Thyroid gland (tissue), 4 donors: Measurements from ENCODE around the gene AGBL3. TPM values are rescaled to one million over a fixed set of nuclear protein-coding genes. Genes with fewer than 3 reads are reported as not detected.

ENCODE experiments used
- DNase-seq, 2 donors: peaks; one replicate each; pipeline ENCODE4 v3.0.0-alpha.2; 2019
- H3K27ac ChIP-seq, 3 donors: fragments of 200-600 bp; sonication (generic); 1 replicate in 2 of 3; 2 replicates in 1 of 3; pipeline ENCODE4 v1.5.1; 2016 to 2019; ENCODE audit warnings: mild to moderate bottlenecking in 1 of 3, moderate library complexity in 1 of 3
- H3K27me3 ChIP-seq: fragments of 200-600 bp; sonication (generic); one replicate; pipeline ENCODE4 v1.5.1; 2019
- H3K36me3 ChIP-seq, 2 donors: fragments of 200-600 bp; sonication (generic); one replicate each; pipeline ENCODE4 v1.5.1; 2016 to 2019
- H3K4me1 ChIP-seq, 2 donors: fragments of 200-600 bp; sonication (generic); one replicate each; pipeline ENCODE4 v1.5.1; 2017 to 2019
- H3K4me3 ChIP-seq, 3 donors: fragments of 200-600 bp; sonication (generic); replicated peaks in 1 of 3; 1 replicate in 2 of 3; 2 replicates in 1 of 3; pipeline ENCODE4 v1.5.1; 2016; ENCODE audit warnings: mild to moderate bottlenecking in 1 of 3
- H3K9me3 ChIP-seq: fragments of 200-600 bp; sonication (generic); one replicate; pipeline ENCODE4 v1.5.1; 2017
- POLR2A ChIP-seq, 2 donors: fragments of 450-650 bp; IDR thresholded peaks; one replicate each; pipeline ENCODE4 v1.6.1; 2017; ENCODE audit warnings: antibody characterized with exemption in 2 of 2, mild to moderate bottlenecking in 2 of 2, moderate library complexity in 1 of 2
- WGBS, 2 donors: methylation state at CpG; one replicate each; pipeline ENCODE4 v1.1.5; 2017; 5-methylcytosine and 5-hydroxymethylcytosine counted together
- intact Hi-C: fragments of 100-400 bp; cut with DNase I; formaldehyde crosslinking; loops from one replicate; pipeline ENCODE4 v1.15.1; 2023
- total RNA-seq, 4 donors: library from RNA; depleted of rRNA; stranded (reverse); fragments of >200 nt; gene quantifications; one replicate each; pipeline ENCODE4 v1.2.3, GENCODE V29; 2016
- TF ChIP-seq, protein P1 (sequence below), 6 experiments: fragments of 200-600 bp in 3 of 6; fragments of 450-650 bp in 3 of 6; sonication (generic) in 3 of 6; IDR thresholded peaks; one replicate each; pipeline ENCODE4 v1.5.1; 2016 to 2019; ENCODE audit warnings: antibody characterized with exemption in 6 of 6, mild to moderate bottlenecking in 2 of 6, inconsistent platforms in 1 of 6, moderate library complexity in 1 of 6

Gene AGBL3
- 1 to 10 TPM; 3.6 to 5.0 (median 4.1) TPM for total RNA-seq

DNA sequence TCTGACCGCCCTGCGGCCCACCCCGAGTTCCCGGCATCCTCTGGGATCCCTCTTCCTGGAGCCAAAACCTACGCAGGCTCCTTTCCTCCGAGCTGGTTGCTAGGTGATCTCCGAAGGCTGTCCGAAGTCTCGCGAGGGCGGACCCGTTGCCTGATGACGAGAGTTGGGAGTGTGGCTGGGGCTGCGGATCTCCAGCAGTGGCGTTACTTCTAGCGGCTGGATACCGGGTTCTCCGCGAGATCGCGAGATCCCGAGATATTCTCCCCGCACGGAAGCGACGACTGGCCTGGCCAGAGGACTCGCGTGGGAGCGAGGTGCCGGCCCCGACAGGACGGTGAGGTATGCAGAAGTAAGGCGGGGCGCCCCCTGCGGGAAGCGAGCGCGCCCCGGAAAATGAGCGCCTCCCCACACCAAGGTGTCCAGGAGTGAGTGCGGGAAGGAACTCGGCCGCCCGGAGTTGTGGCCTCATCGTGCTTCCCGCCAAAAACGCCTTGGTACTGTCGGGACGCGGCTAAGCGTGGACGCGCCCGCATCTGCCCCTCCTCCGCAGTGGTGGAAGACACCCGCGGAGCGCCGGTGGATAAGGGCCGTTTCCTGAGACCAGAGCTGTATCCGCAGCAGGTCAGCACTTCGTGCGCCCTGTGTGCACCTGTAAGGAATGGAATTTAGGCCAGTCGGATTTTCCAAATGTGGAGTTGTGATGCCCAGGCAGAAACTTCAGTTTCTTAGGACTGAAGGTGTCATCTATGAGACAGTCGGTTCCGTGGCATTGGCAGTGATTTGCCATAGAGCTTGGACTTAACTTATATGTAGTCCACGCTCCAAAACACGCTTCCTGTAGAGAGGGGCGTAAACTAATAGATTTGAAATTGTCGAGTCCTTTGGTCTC lies at the start of gene AGBL3:
TSS of gene AGBL3 (plus strand) at position 146 of the 889 bp plus-strand sequence. CDS start 1,426 bp downstream, outside the sequence.
- intact Hi-C loops: loop anchor here (5.0 kb wide), 1 partner anchor 186 kb away; the partner anchor contains the start of gene CYREN
- Histone ChIP-seq H3K36me3 (no peaks in the 10 kb centered on the region), H3K27ac (peak within 1 kb of the TSS; percentile 45 to 89 (median 86)), H3K4me3 (peak within 1 kb of the TSS; percentile 12 to 66 (median 58)), H3K27me3 (no peaks in the 10 kb centered on the region), H3K9me3 (no peaks in the 10 kb centered on the region), H3K4me1 (peaks cover 6% of the 10 kb centered on the region in 2 donors)
- peak; percentile 94 to 97 for DNase-seq
- TF ChIP-seq, protein P1, sequence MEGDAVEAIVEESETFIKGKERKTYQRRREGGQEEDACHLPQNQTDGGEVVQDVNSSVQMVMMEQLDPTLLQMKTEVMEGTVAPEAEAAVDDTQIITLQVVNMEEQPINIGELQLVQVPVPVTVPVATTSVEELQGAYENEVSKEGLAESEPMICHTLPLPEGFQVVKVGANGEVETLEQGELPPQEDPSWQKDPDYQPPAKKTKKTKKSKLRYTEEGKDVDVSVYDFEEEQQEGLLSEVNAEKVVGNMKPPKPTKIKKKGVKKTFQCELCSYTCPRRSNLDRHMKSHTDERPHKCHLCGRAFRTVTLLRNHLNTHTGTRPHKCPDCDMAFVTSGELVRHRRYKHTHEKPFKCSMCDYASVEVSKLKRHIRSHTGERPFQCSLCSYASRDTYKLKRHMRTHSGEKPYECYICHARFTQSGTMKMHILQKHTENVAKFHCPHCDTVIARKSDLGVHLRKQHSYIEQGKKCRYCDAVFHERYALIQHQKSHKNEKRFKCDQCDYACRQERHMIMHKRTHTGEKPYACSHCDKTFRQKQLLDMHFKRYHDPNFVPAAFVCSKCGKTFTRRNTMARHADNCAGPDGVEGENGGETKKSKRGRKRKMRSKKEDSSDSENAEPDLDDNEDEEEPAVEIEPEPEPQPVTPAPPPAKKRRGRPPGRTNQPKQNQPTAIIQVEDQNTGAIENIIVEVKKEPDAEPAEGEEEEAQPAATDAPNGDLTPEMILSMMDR (IDR thresholded peaks at IDR 0.05): peak in 5 of 6 experiments; percentile 11 to 74 (median 57)
- TF ChIP-seq POLR2A (IDR thresholded peaks at IDR 0.05): peak in 1 of 2 donors; percentile 71
- WGBS, 2 donors: 0% methylated on average over 12 to 36 of the region's 70 CpGs

GRCh38 chr7:134936893-134937510 lies 49.3 kb upstream of the AGBL3 start:
- Histone ChIP-seq H3K36me3 (no peaks in the 10 kb centered on the region), H3K9me3 (no peaks in the 10 kb centered on the region), H3K27ac (peak overlapping the region; percentile 87 to 89 (median 87)), H3K4me1 (peaks cover 59 to 79% of the 10 kb centered on the region in 2 donors), H3K4me3 (no peak overlapping the region), H3K27me3 (no peaks in the 10 kb centered on the region)
- no peak for TF ChIP-seq POLR2A (IDR thresholded peaks at IDR 0.05)
- TF ChIP-seq, protein P1 (IDR thresholded peaks at IDR 0.05): no peak
- intact Hi-C loops: no loop called here
- 48 to 54% methylated on average over 3 of the region's 3 CpGs for WGBS, 2 donors
- peak in 1 of 2 donors; percentile 11 for DNase-seq

- no peaks in the 10 kb centered on the region for H3K36me3 ChIP-seq
- intact Hi-C loops: no loop called here
- peak overlapping the region; percentile 87 to 89 (median 87) for H3K27ac ChIP-seq
- H3K4me1 ChIP-seq: peaks cover 49 to 71% of the 10 kb centered on the region in 2 donors
- WGBS, 2 donors: 38 to 57% methylated on average over 4 of the region's 4 CpGs
- H3K4me3 ChIP-seq: no peak overlapping the region
- peak; percentile 53 to 60 for DNase-seq
- H3K27me3 ChIP-seq: no peaks in the 10 kb centered on the region
- no peaks in the 10 kb centered on the region for H3K9me3 ChIP-seq
- TF ChIP-seq POLR2A (IDR thresholded peaks at IDR 0.05): peak in 1 of 2 donors; percentile 53
- TF ChIP-seq, protein P1 (IDR thresholded peaks at IDR 0.05): no peak
Measured at GRCh38 chr7:134938141-134938540, 48.2 kb upstream of the AGBL3 start.

DNA sequence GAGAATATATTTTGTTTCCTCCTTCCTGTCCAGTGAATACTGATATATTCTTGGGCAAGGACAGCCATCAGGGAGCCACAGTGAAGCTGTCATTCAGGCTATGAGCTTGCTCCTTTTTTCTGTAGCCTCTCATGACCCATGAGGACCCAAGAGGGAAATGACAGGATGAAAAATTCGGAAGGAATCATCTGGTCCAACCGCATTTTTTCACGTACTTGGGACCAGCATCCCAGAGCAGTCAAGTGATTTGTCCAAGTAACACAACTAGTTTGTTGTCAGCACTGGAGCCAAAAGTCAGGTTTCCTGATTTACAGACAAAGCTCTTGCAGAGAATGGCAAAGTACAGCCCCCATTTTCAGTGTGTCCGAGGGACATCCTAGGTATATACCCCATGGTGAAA lies 47.2 kb upstream of the AGBL3 start:
- intact Hi-C loops: no loop called here
- no peak overlapping the region for H3K4me3 ChIP-seq
- no peaks in the 10 kb centered on the region for H3K9me3 ChIP-seq
- H3K27ac ChIP-seq: peak overlapping the region; percentile 87 to 89 (median 87)
- peak; percentile 34 to 62 for DNase-seq
- no peaks in the 10 kb centered on the region for H3K27me3 ChIP-seq
- H3K4me1 ChIP-seq: peaks cover 49 to 61% of the 10 kb centered on the region in 2 donors
- TF ChIP-seq, protein P1 (IDR thresholded peaks at IDR 0.05): no peak
- peak in 1 of 2 donors; percentile 14 for TF ChIP-seq POLR2A (IDR thresholded peaks at IDR 0.05)
- WGBS, 2 donors: 24 to 40% methylated on average over 4 of the region's 4 CpGs
- H3K36me3 ChIP-seq: no peaks in the 10 kb centered on the region
